Panc1 (cell line): ENCODE data around the gene STARD9. TPM values are rescaled to one million over a fixed set of nuclear protein-coding genes. Genes with fewer than 3 reads are reported as not detected.

Experiments used
- ATAC-seq: fragments of 200-7000 bp; cut with Tn5 transposase; 2 replicates; pipeline ENCODE4 v1.9.1; 2020; ENCODE audit warnings: mild to moderate bottlenecking, moderate library complexity
- BruUV-seq: library from RNA; stranded (reverse); fragments of 400-500 nt; replicated peaks from 2 replicates; lab custom pipeline; 2021; lab: Mats Ljungman, UMichigan
- CTCF ChIA-PET: fragments of 300-600 bp; sonication (Branson Sonifier 250); formaldehyde crosslinking; loops from one replicate; lab custom pipeline; 2022; ENCODE audit warnings: antibody characterized with exemption; lab: Charles Lee
- POLR2A ChIA-PET: fragments of 300-600 bp; sonication (Branson Sonifier 250); formaldehyde crosslinking; loops from one replicate; lab custom pipeline; 2022; ENCODE audit warnings: antibody characterized with exemption; lab: Charles Lee
- DNase-seq: peaks from one replicate; pipeline ENCODE4 v3.0.0-alpha.2; 2010; ENCODE audit warnings: low read depth, low spot score
- H3K27ac ChIP-seq: 2 replicates; pipeline ENCODE4 v1.5.1; 2011; ENCODE audit warnings: mild to moderate bottlenecking, low read length, inconsistent platforms
- H3K27me3 ChIP-seq: fragments of 200-500 bp; sonication (Bioruptor generic); 2 replicates; pipeline ENCODE4 v1.6.0; 2014; ENCODE audit warnings: low read length, inconsistent platforms; ENCODE audit not compliant: control insufficient read depth, insufficient read depth
- H3K36me3 ChIP-seq: fragments of 200-500 bp; sonication (Bioruptor generic); 2 replicates; pipeline ENCODE4 v1.5.1; 2014; ENCODE audit warnings: inconsistent platforms, mild to moderate bottlenecking, low read length, moderate library complexity; ENCODE audit not compliant: control insufficient read depth, insufficient read depth
- H3K4me1 ChIP-seq: 2 replicates; pipeline ENCODE4 v1.5.1; 2011; ENCODE audit warnings: inconsistent platforms, mild to moderate bottlenecking, low read length, moderate library complexity; ENCODE audit not compliant: control insufficient read depth, insufficient read depth
- H3K4me3 ChIP-seq, 2 experiments: 2 replicates each; pipeline ENCODE4 v1.5.1; 2011 to 2012; ENCODE audit warnings: low read depth in 2 of 2, low read length in 2 of 2, mild to moderate bottlenecking in 2 of 2, inconsistent platforms in 1 of 2, moderate library complexity in 1 of 2
- H3K9me3 ChIP-seq: fragments of 200-500 bp; sonication (Bioruptor generic); 2 replicates; pipeline ENCODE4 v1.5.1; 2014; ENCODE audit warnings: low read depth, mild to moderate bottlenecking, inconsistent platforms, low read length, moderate library complexity; ENCODE audit not compliant: control insufficient read depth, insufficient read depth
- CTCF ChIP-seq: fragments of 450-650 bp; IDR thresholded peaks from 2 replicates; pipeline ENCODE4 v1.5.1; 2017; ENCODE audit warnings: mild to moderate bottlenecking
- POLR2AphosphoS5 ChIP-seq: IDR thresholded peaks from 2 replicates; pipeline ENCODE4 v1.6.1; 2012; ENCODE audit warnings: mild to moderate bottlenecking, low read depth, low read length, moderate library complexity
- REST ChIP-seq, 2 experiments: IDR thresholded peaks; 2 replicates each; pipeline ENCODE4 v1.6.1; 2011 to 2012; ENCODE audit warnings: low read depth in 2 of 2, control low read depth in 1 of 2, low read length in 1 of 2, mild to moderate bottlenecking in 1 of 2, moderate library complexity in 1 of 2; ENCODE audit not compliant: insufficient read depth in 1 of 2
- SIN3A ChIP-seq: IDR thresholded peaks from 2 replicates; pipeline ENCODE4 v1.6.1; 2012; ENCODE audit warnings: low read depth, mild to moderate bottlenecking, low read length, moderate library complexity, borderline replicate concordance; ENCODE audit not compliant: insufficient read depth
- TCF7L2 ChIP-seq: IDR thresholded peaks from 2 replicates; pipeline ENCODE4 v1.6.1; 2011; ENCODE audit warnings: mild to moderate bottlenecking, low read depth, low read length, inconsistent platforms
- in situ Hi-C: cut with HindIII; loops from 2 replicates; pipeline ENCODE4 v1.10.0; 2016; ENCODE audit warnings: low sequenced_read_pairs, low pct_unique_long_range_greater_than_20kb
- intact Hi-C: fragments of 100-400 bp; cut with micrococcal nuclease; formaldehyde crosslinking; loops from one replicate; pipeline ENCODE4 v1.10.0; 2022; ENCODE audit not compliant: unreplicated experiment
- total RNA-seq: library from RNA; stranded (reverse); gene quantifications from one replicate; pipeline ENCODE4 v1.2.1, GENCODE V29; 2021; ENCODE audit not compliant: unreplicated experiment

The STARD9 gene
- total RNA-seq, 1 experiment from 2014 or later = 13.4 TPM

GRCh38 chr15:42547918-42548248 is 27.5 kb upstream of the STARD9 start:
- ATAC-seq (0 out of 2 replicates have a peak, but pooled peaks have one; percentile 5), DNase-seq (peak; percentile 5)
- ChIA-PET POLR2A (interaction anchor here (0.6 kb wide), 1 partner anchor 56 kb away, joined by 3 read pairs; no protein-coding TSS in a partner anchor), CTCF (no interaction called here)
- Histone ChIP-seq H3K9me3 (no peaks in the 10 kb centered on the region), H3K27me3 (no peaks in the 10 kb centered on the region), H3K4me1 (peaks cover 27% of the 10 kb centered on the region), H3K4me3 (peak overlapping the region; percentile 83 to 100), H3K36me3 (peaks cover 3% of the 10 kb centered on the region), H3K27ac (peak overlapping the region; percentile 94)
- in situ Hi-C loops (no loop called here), intact Hi-C loops (no loop called here)
- TF ChIP-seq CTCF (no peak), SIN3A (no peak), REST (IDR thresholded peaks at IDR 0.05; ENCODE audit: insufficient read depth in 1 of 2, low read depth in 2 of 2, low read length in 1 of 2) (no peak), POLR2AphosphoS5 (no peak), TCF7L2 (no peak)
- TSS peak; percentile 72 for BruUV-seq

- ChIA-PET POLR2A (interaction anchor here (0.5 to 0.6 kb wide), 4 partner anchors 20 to 687 kb away, joined by 3 to 5 read pairs (median 4); partner anchors contain the start of gene STARD9), CTCF (interaction anchor here (0.6 kb wide), 2 partner anchors 34 to 494 kb away, joined by 3 to 5 read pairs; no protein-coding TSS in a partner anchor)
- no peak for TF ChIP-seq CTCF
- TF ChIP-seq SIN3A = peak; percentile 97
- peak; percentile 96 for TF ChIP-seq POLR2AphosphoS5
- H3K4me1 ChIP-seq = peaks cover 27% of the 10 kb centered on the region
- no TSS peak for BruUV-seq
- peaks cover 3% of the 10 kb centered on the region for H3K36me3 ChIP-seq
- peak within 1 kb of the TSS; percentile 94 for H3K27ac ChIP-seq
- peak; percentile 97 for ATAC-seq
- H3K27me3 ChIP-seq = no peaks in the 10 kb centered on the region
- peak within 1 kb of the TSS; percentile 83 to 100 for H3K4me3 ChIP-seq
- DNase-seq = peak; percentile 47
- intact Hi-C loops = no loop called here
- in situ Hi-C loops = no loop called here
- H3K9me3 ChIP-seq = no peaks in the 10 kb centered on the region
Observed at GRCh38 chr15:42548249-42549031, 27.0 kb upstream of the STARD9 start, which contains the start of the genes HAUS2 and LRRC57. Gene HAUS2 (plus strand): TSS chr15:42548838. CDS start chr15:42548873, 35 bp downstream. Gene LRRC57 (minus strand): TSS chr15:42548793. CDS start chr15:42548434, 359 bp downstream.
